ENCODE measurements around the gene IQCH.
"Not testable (repeated sequence)": the region's sequence is repeated elsewhere in the genome, so short reads cannot be mapped to it uniquely, and the experiment has no call there.

The IQCH gene

GRCh38 chr15:67358812-67359211 lies 104.2 kb downstream of the IQCH start:
- no peak for DNase-seq (ENCODE audit: low read depth)

DNA sequence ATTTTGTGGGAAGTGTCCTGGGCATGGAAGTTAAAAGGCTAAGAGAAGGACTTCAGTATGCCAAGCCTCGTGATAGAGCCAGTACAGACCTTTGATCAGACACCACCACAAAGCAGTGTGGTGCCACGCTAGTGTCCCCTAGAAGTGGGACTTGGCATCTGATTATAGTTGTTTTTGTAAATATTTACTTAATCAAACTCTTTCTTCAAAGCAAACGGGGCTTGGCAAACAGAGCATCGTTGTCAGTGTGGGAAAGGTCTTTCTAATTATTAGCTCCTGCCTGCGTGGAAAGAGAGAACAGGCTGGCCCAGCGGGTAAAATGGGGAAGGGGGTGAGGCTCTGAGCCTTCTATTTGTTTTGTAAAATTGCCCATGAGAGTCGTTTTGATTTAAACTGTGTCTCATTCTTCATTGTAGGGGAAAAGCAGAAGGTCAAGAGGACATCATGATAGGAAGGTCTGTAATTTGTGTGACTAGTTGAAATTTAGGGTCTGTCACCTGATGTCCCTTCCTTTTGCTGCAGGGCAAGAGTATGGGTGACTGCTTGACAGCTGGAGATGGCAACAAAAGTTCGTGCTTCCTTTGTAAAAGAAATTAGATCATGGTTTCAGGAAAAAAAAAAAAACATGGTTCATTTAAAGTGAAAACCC lies 105.0 kb downstream of the IQCH start:
- DNase-seq (ENCODE audit: low read depth): no peak

DNA sequence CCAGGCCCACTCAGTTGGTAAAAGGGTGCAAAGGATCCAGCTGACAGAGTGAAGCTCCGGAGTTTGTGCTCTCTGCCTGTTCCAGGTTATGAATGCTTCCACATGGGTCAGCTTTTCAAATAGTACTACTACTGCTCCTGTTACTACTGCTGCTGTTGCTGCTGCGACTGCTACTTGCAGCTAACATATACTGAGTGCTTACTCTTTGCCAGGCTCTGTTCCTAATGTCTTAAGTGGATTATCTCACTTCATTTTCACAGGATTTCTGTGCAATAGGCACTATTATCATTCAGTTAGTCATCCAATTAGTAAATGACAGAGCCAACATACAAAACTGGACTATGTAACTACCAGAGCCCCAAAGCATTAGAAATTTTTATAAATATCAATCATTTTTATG lies 106.5 kb downstream of the IQCH start:
- DNase-seq (ENCODE audit: low read depth): no peak

DNA sequence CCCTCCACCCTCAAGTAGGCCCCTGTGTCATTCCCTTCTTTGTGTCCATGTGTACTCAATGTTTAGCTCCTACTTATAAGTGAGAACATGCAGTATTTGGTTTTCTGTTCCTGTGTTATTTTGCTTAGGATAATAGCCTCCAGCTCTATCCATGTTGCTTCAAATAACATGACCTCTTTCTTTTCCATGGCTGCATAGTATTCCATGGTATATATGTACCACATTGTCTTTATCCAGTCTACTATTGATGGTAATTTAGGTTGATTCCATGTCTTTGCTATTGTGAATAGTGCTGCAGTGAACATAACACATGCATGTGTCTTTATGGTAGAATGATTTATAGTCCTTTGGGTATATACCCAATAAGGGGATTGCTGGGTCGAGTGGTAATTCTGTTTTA lies 109.1 kb downstream of the IQCH start:
- not testable (repeated sequence) for DNase-seq (ENCODE audit: low read depth)

DNA sequence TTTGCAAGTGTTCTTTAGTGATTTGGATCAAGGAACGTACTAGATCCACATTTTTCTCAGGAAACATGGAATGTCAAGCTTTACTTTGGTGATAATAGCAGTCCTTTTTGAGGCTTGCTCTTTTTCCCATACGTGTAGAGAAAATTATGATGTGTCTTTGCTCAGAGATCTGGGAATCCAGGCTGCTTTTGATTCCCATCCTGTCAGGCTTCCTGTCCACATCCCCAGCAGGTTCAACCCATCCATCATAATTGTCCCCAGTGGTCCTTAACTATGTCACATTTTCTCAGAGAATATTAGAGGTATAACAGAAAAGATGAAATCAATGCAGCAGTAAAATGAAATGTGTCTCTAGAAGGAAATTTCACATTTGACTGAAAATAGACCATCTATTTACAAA lies 111.4 kb downstream of the IQCH start:
- DNase-seq (ENCODE audit: low read depth): no peak

DNA sequence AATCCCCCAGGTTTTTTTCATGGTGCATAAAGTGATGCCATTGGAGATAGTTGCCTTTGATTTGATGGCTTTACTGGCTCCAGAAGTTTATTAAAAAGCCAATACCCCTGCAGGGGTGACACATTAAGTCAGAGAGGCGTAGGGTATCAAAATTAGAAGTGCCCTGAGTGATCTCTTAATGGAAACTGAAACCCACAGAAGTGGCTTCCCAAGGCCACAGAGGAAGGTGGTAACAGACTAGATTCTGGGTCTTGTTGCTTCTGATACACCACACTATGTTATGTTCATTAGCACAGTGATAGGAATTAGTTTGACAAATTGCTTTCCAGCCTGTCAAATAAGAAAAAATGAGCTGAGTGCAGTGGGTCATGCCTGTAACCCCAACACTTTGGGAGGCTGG lies 112.3 kb downstream of the IQCH start:
- DNase-seq (ENCODE audit: low read depth): no peak

- DNase-seq (ENCODE audit: low read depth): no peak
Observed at GRCh38 chr15:67369359-67369998, 114.9 kb downstream of the IQCH start.

DNA sequence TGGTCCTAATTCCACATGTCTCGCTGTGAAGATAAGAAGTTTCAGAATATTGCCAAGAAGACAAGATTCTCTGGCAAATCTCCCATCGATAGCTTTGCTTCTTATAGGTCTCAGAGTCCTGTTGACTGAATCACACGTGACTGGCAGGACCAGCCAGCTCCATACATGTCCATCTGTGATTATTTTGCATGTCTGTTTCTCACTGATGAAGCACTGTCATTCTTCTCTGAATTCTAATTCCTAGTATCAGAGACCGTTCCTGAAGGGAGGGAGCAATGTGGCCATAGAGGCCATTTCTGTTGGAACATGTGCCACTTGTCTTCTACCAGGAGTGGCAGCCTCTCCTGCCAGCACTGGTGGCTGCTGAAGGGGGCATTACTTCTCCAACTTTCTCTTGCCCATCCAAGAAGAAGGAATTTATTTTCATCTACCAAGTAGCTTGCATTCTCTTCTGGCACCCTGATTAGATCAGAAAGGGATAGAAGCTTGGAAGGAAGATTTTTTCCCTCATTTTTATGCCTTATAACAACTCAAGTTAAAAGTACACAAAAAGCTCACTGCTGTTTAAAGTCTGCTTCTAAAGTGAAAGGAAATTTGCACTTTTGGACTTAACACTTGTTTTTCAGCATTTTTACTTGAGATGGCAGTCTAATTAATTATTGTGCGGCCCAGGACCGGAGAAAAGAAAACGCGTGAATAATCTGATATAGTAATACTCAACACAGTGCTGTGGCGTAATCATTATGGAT lies 115.8 kb downstream of the IQCH start:
- no peak for DNase-seq (ENCODE audit: low read depth)

DNA sequence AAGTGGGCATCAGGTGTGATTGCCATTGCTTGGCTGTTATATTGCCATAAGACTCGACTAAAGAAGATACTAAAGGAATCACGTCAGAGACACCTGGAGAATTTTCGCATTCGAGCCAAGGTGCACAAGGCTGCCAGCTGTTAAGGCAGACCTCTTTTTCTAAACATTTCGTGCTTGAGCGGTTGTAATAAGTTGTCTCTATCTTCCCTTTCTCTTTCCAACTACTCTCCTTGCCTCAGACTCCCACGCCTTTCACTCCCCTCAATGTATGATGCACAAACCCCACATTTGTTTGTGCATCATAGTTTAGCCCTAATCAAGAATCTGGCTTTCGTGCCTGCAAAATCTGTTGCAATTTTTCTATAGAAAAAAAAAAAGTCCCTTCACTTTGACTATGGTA lies 118.0 kb downstream of the IQCH start:
- no peak for DNase-seq (ENCODE audit: low read depth)

DNA sequence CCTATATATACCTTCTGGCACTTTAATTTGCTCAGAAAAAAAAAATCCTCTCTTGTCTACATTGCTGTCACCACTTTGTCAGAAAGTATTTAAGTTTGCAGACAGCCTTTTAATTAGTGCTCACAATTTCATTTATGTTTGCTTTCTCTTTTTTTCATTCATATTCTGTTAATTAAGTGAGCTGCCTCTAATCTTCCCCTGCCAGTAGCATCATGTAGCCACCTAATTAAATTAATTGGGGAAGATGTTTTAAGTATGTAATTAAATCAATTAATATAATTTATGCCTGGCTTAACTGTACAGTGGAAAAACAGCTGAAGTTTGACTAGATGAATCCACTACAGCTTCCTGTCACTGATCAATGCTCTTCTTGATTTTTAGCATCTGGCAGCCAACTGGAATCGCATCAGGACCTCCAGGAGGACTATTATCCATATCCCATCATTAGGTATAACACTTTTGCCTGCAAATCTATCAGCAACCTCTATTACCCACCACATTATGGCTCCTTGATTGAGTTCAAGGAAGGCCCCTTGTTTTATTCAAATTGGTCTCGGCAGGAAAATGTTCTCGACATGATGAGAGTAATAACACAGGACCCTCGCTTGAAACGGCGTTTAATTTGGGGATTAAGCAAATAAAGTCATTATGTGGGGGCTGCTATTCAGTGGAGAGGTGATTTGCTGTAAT lies 118.5 kb downstream of the IQCH start:
- no peak for DNase-seq (ENCODE audit: low read depth)

GRCh38 chr15:67373971-67374370 lies 119.4 kb downstream of the IQCH start:
- no peak for DNase-seq (ENCODE audit: low read depth)

DNA sequence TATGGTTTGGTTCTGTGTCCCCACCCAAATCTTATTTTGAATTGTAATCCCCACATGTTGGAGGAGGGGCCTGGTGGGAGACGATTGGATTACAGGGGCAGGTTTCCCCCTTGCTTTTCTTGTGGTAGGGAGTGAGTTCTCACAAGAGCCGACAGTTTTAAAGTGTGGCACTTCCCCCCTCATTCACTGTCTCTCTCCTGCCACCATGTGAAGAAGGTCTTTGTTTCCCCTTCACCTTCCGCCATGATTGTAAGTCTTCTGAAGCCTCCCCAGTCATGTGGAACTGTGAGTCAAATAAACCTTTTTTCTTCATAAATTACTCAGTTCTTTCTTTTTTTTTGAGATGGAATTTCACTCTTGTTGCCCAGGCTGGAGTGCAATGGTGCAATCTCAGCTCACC lies 124.9 kb downstream of the IQCH start:
- DNase-seq (ENCODE audit: low read depth): no peak

GRCh38 chr15:67380921-67381320 lies 126.3 kb downstream of the IQCH start:
- DNase-seq (ENCODE audit: low read depth): no peak

DNA sequence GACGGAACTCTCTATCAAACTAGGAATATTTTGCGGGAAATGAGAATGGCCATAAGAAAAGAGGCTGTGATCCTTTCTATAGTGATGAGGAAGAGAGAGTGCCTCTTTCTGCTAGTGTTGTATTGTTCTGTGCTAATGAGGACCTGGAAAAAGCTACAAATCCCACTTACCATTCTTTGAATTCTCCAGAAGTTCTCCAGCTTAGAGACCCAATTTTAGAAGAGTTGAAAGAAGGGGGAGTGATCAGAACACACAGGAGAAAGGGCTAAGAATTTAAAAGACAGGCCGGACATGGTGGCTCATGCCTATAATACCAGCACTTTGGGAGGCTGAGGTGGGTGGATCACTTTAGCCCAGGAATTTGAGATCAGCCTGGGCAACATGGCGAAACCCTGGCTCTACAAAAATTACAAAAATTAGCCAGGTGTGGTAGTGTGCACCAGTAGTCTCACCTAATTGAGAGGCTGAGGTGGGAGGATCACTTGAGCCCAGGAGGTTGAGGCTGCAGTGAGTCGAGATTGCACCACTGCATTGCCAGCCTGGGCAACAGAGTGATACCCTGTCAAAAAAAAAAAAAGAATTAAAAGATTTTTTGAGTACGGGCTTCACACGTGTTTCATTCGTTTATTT lies 126.9 kb downstream of the IQCH start:
- DNase-seq (ENCODE audit: low read depth): no peak

DNA sequence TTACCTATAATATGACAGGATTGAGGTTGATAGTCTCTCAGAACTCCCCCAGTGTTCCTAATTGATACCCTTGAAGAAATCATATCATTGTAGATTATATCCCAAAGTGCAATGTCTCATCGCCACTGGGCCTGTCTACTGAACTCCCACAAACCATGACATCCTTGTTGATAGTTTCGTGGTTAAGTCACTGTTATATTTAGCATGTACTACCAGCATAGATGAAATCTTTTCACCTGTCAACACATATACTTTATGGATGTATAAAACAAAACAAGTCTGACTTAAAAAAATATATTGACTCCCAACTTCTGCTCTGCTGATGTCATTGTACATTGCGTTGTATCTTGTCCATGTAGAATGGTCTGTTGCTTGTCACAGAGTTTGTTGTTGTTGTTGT lies 128.1 kb downstream of the IQCH start:
- DNase-seq (ENCODE audit: low read depth): no peak

- no peak for DNase-seq (ENCODE audit: low read depth)
Observed at GRCh38 chr15:67383899-67384298, 129.3 kb downstream of the IQCH start.

- no peak for DNase-seq (ENCODE audit: low read depth)
Observed at GRCh38 chr15:67384761-67385160, 130.2 kb downstream of the IQCH start.

- DNase-seq (ENCODE audit: low read depth): no peak
Observed at GRCh38 chr15:67385971-67386370, 131.4 kb downstream of the IQCH start.

DNA sequence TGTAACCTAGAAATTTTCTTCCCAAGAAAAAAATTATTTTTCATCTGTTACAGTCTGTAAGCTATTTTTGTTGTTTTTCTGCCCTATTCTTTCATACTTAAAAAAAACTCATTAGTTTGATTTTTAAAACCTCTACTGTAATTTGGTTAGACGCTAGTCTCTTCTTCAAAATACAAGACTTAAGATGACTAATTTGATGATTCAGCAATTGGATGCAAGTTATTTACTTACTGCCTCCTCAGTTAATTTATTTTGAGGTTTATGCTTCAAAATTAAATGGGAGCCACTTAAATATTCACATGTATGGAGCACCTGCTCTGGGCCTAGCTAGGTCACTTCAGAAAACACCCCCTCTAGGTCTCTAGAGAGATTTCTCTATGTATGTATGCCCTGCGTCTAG lies 132.4 kb downstream of the IQCH start:
- DNase-seq (ENCODE audit: low read depth): no peak

DNA sequence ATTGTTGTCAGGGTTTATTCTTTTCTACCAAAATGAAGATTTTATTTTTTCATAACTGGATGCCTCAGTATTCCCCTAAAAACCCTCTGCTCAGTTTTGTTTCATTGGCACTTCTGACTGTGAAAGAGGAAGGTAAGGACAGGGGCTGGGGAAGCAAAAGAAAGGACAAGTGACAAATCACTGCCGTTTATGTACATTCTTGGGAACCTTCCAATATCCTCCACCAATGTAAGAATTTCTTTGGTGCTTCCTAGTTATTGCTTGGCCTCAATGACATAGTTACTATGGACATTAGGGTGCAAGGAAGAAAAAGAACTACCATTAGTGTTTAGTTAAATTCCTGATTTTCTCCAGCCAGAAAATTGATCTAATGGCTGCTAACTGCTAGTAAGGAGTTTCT lies 135.4 kb downstream of the IQCH start:
- no peak for DNase-seq (ENCODE audit: low read depth)

DNA sequence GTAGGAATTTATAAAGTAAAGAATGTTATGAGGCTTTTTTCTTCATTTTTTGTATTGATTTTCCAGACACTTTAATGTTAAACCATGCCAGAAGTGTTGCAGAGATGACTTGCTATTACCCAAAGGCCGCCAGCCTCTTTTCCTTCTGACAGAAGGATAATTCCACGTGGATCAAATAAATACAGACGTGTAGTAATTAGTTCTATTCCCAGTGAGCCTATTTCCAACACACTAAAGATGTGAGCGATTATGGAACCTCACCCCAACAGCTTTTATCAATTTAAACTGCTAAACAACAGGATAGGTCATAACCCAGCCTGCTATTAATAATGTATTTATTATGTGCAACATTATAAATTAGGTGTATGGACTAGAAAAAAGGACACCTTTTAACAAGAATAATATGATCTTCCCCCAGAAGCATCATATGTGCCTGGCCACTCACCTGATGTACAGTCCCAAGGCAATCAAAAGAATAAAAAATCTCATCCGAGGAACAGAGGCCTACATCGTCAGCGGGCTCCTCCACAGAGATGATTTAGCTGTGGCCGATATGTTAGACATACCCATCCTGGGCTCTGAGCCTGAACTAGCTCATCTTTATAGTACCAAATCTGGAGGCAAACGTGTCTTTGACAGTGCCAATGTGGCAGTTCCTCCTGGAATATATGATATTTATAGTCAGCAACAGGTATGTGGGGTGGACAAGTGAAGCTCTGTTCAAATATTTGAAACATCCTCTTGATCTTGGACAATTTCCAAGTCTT lies 140.5 kb downstream of the IQCH start:
- no peak for DNase-seq (ENCODE audit: low read depth)

DNA sequence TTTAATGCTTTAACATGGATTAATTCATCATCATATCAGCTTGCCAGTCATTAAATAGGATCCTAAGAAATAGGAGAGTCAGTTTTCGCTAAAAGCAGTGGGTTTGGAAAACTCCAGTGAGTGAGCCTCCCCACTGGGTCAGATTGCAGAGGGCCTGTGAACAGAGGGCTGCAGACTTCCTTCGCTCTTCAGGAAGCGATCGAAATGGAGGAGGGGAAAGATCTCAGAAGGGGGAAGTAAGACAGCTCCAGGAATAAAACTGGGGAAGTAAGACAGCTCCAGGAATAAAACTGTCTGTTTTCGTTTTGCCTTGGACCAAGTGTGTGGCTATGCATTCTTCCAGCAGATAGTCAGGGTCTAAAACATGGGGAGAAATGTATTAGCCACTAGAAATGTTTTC lies 141.5 kb downstream of the IQCH start:
- DNase-seq (ENCODE audit: low read depth): no peak

Measured in activated T-cell treated with anti-CD3 and anti-CD28 coated beads for 48 hours (primary cell).